Bronchus fibroblast of lung (primary cell): ENCODE data around the gene CCDC172. TPM values are rescaled to one million over a fixed set of nuclear protein-coding genes. Genes with fewer than 3 reads are reported as not detected.

Experiments used
- total RNA-seq: library from RNA; depleted of rRNA; stranded (reverse); fragments of >200 nt; gene quantifications from 2 replicates; pipeline ENCODE4 v1.2.3, GENCODE V29; 2015

CCDC172 gene
- total RNA-seq = not detected in 2 replicates

GRCh38 chr10:116324227-116324950 lies at the start of gene CCDC172:
Gene CCDC172 (plus strand): TSS chr10:116324448. CDS start chr10:116325012, 564 bp downstream.

GRCh38 chr10:116427671-116428070 lies 103.4 kb downstream of the CCDC172 start, which contains the start of gene PNLIPRP3:
Gene PNLIPRP3 (plus strand): TSS chr10:116427847. CDS start chr10:116428013, 166 bp downstream.

Other genes with a start within 250 kb of the CCDC172 start
- gene GFRA1, start 51.2 kb upstream of the CCDC172 start, total RNA-seq = 0.89 and 1.8 TPM in 2 replicates
- gene PNLIPRP3, start 103.4 kb downstream of the CCDC172 start, total RNA-seq = not detected in 2 replicates
- gene PNLIP, start 221.5 kb downstream of the CCDC172 start, total RNA-seq = not detected in 2 replicates